GM12892 (cell line): ENCODE measurements around the gene CIDEC.

ENCODE experiments used
- POLR2A ChIP-seq: IDR thresholded peaks from 2 replicates; pipeline ENCODE4 v1.6.1; 2011; ENCODE audit warnings: low read depth, low read length, control low read depth
- POLR2AphosphoS5 ChIP-seq: IDR thresholded peaks from 2 replicates; pipeline ENCODE4 v1.6.1; 2011; ENCODE audit warnings: low read depth, low read length, control low read depth
- TAF1 ChIP-seq: IDR thresholded peaks from 2 replicates; pipeline ENCODE4 v1.6.1; 2011; ENCODE audit warnings: low read depth, mild to moderate bottlenecking, control low read depth, low read length, borderline replicate concordance

DNA sequence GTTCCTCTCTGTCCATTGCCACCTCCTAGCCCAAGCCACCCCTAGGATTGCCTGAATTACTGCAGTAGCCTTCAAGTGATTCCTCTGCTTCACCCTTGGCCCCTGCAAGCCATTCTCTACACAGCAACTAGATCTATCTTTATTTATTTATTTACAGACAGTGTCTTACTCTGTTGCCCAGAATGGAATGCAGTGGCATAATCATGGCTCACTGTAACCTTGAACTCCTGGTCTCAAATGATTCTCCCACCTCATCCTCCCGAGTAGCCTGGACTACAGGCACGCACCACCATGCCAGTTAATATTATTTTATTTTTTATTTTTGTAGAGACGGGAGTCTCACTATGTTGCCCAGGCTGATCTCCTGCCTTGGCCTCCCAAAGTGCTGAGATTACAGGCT, 8.5 kb upstream of the CIDEC start:
- TF ChIP-seq POLR2A (no peak), POLR2AphosphoS5 (no peak), TAF1 (no peak)
